Liver (tissue), 9 donors: Measurements from ENCODE around the gene AKNA. TPM values are rescaled to one million over a fixed set of nuclear protein-coding genes. Genes with fewer than 3 reads are reported as not detected.

Source experiments
- DNase-seq: peaks from one replicate; pipeline ENCODE4 v3.0.0-alpha.2; 2017; ENCODE audit warnings: low spot score
- H3K27ac ChIP-seq, 2 donors: one replicate each; pipeline ENCODE4 v1.7.0; 2013; ENCODE audit warnings: inconsistent platforms in 2 of 2, low read length in 2 of 2, control low read depth in 1 of 2, low read depth in 1 of 2, mild to moderate bottlenecking in 1 of 2
- H3K27me3 ChIP-seq, 4 donors: one replicate each; pipeline versions ENCODE4 v1.6.1 to v1.7.0; 2013; ENCODE audit warnings: low read length in 3 of 4, inconsistent platforms in 1 of 4, mild to moderate bottlenecking in 1 of 4, moderate library complexity in 1 of 4; ENCODE audit not compliant: control insufficient read depth in 4 of 4, insufficient read depth in 4 of 4
- H3K36me3 ChIP-seq, 4 donors: one replicate each; pipeline versions ENCODE4 v1.6.1 to v1.7.0; 2013; ENCODE audit warnings: low read length in 3 of 4, mild to moderate bottlenecking in 3 of 4, low read depth in 1 of 4, moderate library complexity in 1 of 4; ENCODE audit not compliant: control insufficient read depth in 4 of 4, insufficient read depth in 3 of 4
- H3K4me1 ChIP-seq, 4 donors: one replicate each; pipeline versions ENCODE4 v1.6.1 to v1.7.0; 2013; ENCODE audit warnings: low read length in 3 of 4, mild to moderate bottlenecking in 3 of 4, moderate library complexity in 1 of 4; ENCODE audit not compliant: control insufficient read depth in 4 of 4, insufficient read depth in 4 of 4
- H3K4me3 ChIP-seq, 3 donors: one replicate each; pipeline versions ENCODE4 v1.6.1 to v1.7.0; 2013; ENCODE audit warnings: low read length in 3 of 3, control low read depth in 1 of 3, low read depth in 1 of 3, mild to moderate bottlenecking in 1 of 3
- H3K9ac ChIP-seq, 2 donors: one replicate each; pipeline ENCODE4 v1.7.0; 2013; ENCODE audit warnings: low read length in 2 of 2, mild to moderate bottlenecking in 2 of 2, moderate library complexity in 2 of 2, control low read depth in 1 of 2, low read depth in 1 of 2
- H3K9me3 ChIP-seq, 4 donors: one replicate each; pipeline versions ENCODE4 v1.6.1 to v1.7.0; 2013; ENCODE audit warnings: low read length in 3 of 4; ENCODE audit not compliant: control insufficient read depth in 4 of 4
- ATF3 ChIP-seq: IDR thresholded peaks from 2 replicates; pipeline ENCODE4 v1.6.1; 2016; ENCODE audit warnings: antibody characterized with exemption
- CTCF ChIP-seq: fragments of 150-350 bp; IDR thresholded peaks from 2 replicates; pipeline ENCODE4 v1.5.1; 2017; ENCODE audit warnings: improper control_type of control experiment, low read depth, low read length; ENCODE audit not compliant: missing input control
- EGR1 ChIP-seq, 2 donors: IDR thresholded peaks; 2 replicates each; pipeline ENCODE4 v1.6.1; 2016 to 2018; ENCODE audit warnings: antibody characterized with exemption in 2 of 2, low read depth in 2 of 2
- FOXA1 ChIP-seq: IDR thresholded peaks from 2 replicates; pipeline ENCODE4 v1.6.1; 2016; ENCODE audit warnings: antibody characterized with exemption
- GABPA ChIP-seq, 2 donors: IDR thresholded peaks in 1 of 2; conservative IDR thresholded peaks in 1 of 2; 2 replicates each; pipeline ENCODE4 v1.6.1; 2016; ENCODE audit warnings: antibody characterized with exemption in 2 of 2, mild to moderate bottlenecking in 1 of 2, moderate library complexity in 1 of 2
- HNF4A ChIP-seq, 2 donors: conservative IDR thresholded peaks; 2 replicates each; pipeline ENCODE4 v1.6.1; 2016; ENCODE audit warnings: antibody characterized with exemption in 2 of 2, mild to moderate bottlenecking in 2 of 2
- HNF4G ChIP-seq: IDR thresholded peaks from 2 replicates; pipeline ENCODE4 v1.6.1; 2016; ENCODE audit warnings: antibody characterized with exemption
- JUND ChIP-seq, 2 donors: IDR thresholded peaks; 2 replicates each; pipeline ENCODE4 v1.6.1; 2016; ENCODE audit warnings: antibody characterized with exemption in 2 of 2
- MAX ChIP-seq: IDR thresholded peaks from 2 replicates; pipeline ENCODE4 v1.6.1; 2016; ENCODE audit warnings: antibody characterized with exemption
- NR2F2 ChIP-seq: IDR thresholded peaks from 2 replicates; pipeline ENCODE4 v1.6.1; 2016; ENCODE audit warnings: antibody characterized with exemption
- RAD21 ChIP-seq, 2 donors: IDR thresholded peaks; 2 replicates each; pipeline ENCODE4 v1.6.1; 2016; ENCODE audit warnings: antibody characterized with exemption in 2 of 2, mild to moderate bottlenecking in 2 of 2
- REST ChIP-seq: IDR thresholded peaks from 2 replicates; pipeline ENCODE4 v1.6.1; 2016; ENCODE audit warnings: antibody characterized with exemption, mild to moderate bottlenecking
- RXRA ChIP-seq, 2 donors: IDR thresholded peaks; 2 replicates each; pipeline ENCODE4 v1.6.1; 2017 to 2018; ENCODE audit warnings: antibody characterized with exemption in 2 of 2, mild to moderate bottlenecking in 1 of 2
- SP1 ChIP-seq: IDR thresholded peaks from 2 replicates; pipeline ENCODE4 v1.6.1; 2018; ENCODE audit warnings: antibody characterized with exemption, mild to moderate bottlenecking
- YY1 ChIP-seq: IDR thresholded peaks from 2 replicates; pipeline ENCODE4 v1.6.1; 2016; ENCODE audit warnings: antibody characterized with exemption, mild to moderate bottlenecking
- ZBTB33 ChIP-seq: IDR thresholded peaks from 2 replicates; pipeline ENCODE4 v1.6.1; 2016; ENCODE audit warnings: antibody characterized with exemption
- WGBS: extraction: QIAGEN DNeasy Blood & Tissue Kit; methylation state at CpG from one replicate; pipeline ENCODE4 v1.1.7; 2013; 5-methylcytosine and 5-hydroxymethylcytosine counted together
- polyA plus RNA-seq, 2 donors: library from polyadenylated mRNA; stranded (reverse) in 1 of 2; unstranded in 1 of 2; fragments of 200-250 nt in 1 of 2; fragments of >200 nt in 1 of 2; fragmentation: Nextera tagmentation in 1 of 2; extraction: Ambion mirVana in 1 of 2; gene quantifications; one replicate each; pipeline versions ENCODE4 v1.2.1 to v1.2.3, GENCODE V29; 2013 to 2015
- total RNA-seq, 2 donors: library from RNA; depleted of rRNA; stranded (reverse); fragments of >200 nt; gene quantifications; one replicate each; pipeline ENCODE4 v1.2.3, GENCODE V29; 2014
- donor health status: healthy.
- donor health status: healthy.
- donor health status: healthy.
- donor health status: healthy.
- donor health status: healthy.

The AKNA gene
- total and polyA plus RNA-seq, 4 donors: 4.2 to 31.7 (median 6.9) TPM

- Histone ChIP-seq H3K4me3 (no peak overlapping the region), H3K4me1 (no peaks in the 10 kb centered on the region), H3K27me3 (no peaks in the 10 kb centered on the region), H3K9ac (no peak overlapping the region), H3K36me3 (no peaks in the 10 kb centered on the region), H3K9me3 (no peaks in the 10 kb centered on the region), H3K27ac (no peak overlapping the region)
- TF ChIP-seq FOXA1 (no peak), REST (no peak), ZBTB33 (no peak), GABPA (IDR thresholded peaks at IDR 0.05 in 1 of 2, conservative IDR thresholded peaks at IDR 0.05 in 1 of 2) (no peak), MAX (no peak), HNF4G (no peak), RXRA (IDR thresholded peaks at IDR 0.05) (no peak), HNF4A (conservative IDR thresholded peaks at IDR 0.05) (no peak), JUND (IDR thresholded peaks at IDR 0.05) (no peak), ATF3 (no peak)
- 95% methylated on average over 5 of the region's 5 CpGs for WGBS
- no peak for DNase-seq
These were observed 42.7 kb upstream of the AKNA start for GRCh38 chr9:114430457-114430856.

- no peaks in the 10 kb centered on the region for H3K9me3 ChIP-seq
- no peak overlapping the region for H3K27ac ChIP-seq
- no peak overlapping the region for H3K4me3 ChIP-seq
- no peak for DNase-seq
- no peaks in the 10 kb centered on the region for H3K36me3 ChIP-seq
- 90% methylated on average over 6 of the region's 6 CpGs for WGBS
- no peak overlapping the region for H3K9ac ChIP-seq
- TF ChIP-seq RXRA (IDR thresholded peaks at IDR 0.05) (no peak), SP1 (no peak), MAX (no peak), GABPA (IDR thresholded peaks at IDR 0.05 in 1 of 2, conservative IDR thresholded peaks at IDR 0.05 in 1 of 2) (no peak), NR2F2 (no peak), HNF4A (conservative IDR thresholded peaks at IDR 0.05) (no peak), REST (no peak), EGR1 (IDR thresholded peaks at IDR 0.05; ENCODE audit: low read depth in 2 of 2) (no peak), ATF3 (no peak), HNF4G (no peak), ZBTB33 (no peak), FOXA1 (no peak), JUND (IDR thresholded peaks at IDR 0.05) (no peak), CTCF (no peak), RAD21 (IDR thresholded peaks at IDR 0.05) (no peak), YY1 (no peak)
- no peaks in the 10 kb centered on the region for H3K27me3 ChIP-seq
- H3K4me1 ChIP-seq: no peaks in the 10 kb centered on the region
These were observed 41.7 kb upstream of the AKNA start for GRCh38 chr9:114429488-114429887.
